NCI-H1930 (cell line): ENCODE results near the gene IFI16.
"Not testable (repeated sequence)": the region's sequence is repeated elsewhere in the genome, so short reads cannot be mapped to it uniquely, and the experiment has no call there.

ENCODE experiments used
- DNase-seq, 2 experiments: peaks; one replicate each; lab custom pipeline; 2025; lab: John Stamatoyannopoulos, UW

Gene IFI16

GRCh38 chr1:159009704-159010361 lies at the start of gene IFI16:
TSS of gene IFI16 (plus strand) at chr1:159009907. CDS start at chr1:159014681, 4,774 bp downstream.
- DNase-seq = no peak

- DNase-seq = no peak
These were observed 48.5 kb upstream of the IFI16 start for GRCh38 chr1:158961178-158961577.

- no peak for DNase-seq
These were observed 46.7 kb upstream of the IFI16 start for GRCh38 chr1:158962983-158963382.

GRCh38 chr1:158969166-158969565 lies 40.5 kb upstream of the IFI16 start:
- DNase-seq = no peak

DNA sequence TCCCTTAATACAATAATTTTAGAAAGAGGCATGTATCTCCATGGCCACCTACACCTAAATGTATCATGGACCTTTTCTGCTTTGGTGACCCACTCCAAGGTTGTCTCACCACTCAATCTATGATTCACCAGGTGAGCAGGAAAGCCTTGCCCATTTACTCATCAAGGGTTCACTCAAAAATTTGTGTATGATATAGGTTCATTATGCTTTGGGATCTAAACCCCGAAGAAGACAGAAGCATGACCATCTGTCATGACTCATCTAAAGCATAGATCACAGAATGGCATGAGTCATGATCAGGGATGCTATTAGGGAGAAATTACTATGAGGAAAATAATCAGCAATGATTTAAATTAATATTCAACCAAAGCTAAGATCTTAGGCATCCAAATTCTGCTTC lies 39.9 kb upstream of the IFI16 start:
- DNase-seq = no peak

DNA sequence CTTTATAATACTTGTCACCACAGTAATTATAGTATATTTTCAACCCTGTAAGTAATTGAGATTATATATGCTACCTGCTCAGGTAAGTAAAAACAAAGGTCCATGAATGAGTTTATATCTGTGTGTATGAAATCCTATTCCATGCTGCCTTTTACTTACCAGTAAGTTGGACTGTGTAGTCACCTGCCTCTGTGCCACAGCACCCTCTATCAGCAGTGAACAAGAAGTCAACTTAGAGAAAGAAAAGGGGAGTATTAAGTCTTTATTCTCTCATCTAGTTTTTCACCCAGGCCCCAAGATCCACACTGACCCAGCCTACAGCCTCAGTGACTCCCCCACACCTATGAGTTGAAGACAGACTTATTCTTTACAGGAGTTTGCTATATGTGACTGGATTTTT lies 36.9 kb upstream of the IFI16 start:
- DNase-seq = no peak

- no peak for DNase-seq
These were observed 33.5 kb upstream of the IFI16 start for GRCh38 chr1:158976219-158976618.

GRCh38 chr1:158978730-158979129 lies 31.0 kb upstream of the IFI16 start:
- no peak for DNase-seq

GRCh38 chr1:158979229-158979628 lies 30.5 kb upstream of the IFI16 start:
- no peak for DNase-seq

DNA sequence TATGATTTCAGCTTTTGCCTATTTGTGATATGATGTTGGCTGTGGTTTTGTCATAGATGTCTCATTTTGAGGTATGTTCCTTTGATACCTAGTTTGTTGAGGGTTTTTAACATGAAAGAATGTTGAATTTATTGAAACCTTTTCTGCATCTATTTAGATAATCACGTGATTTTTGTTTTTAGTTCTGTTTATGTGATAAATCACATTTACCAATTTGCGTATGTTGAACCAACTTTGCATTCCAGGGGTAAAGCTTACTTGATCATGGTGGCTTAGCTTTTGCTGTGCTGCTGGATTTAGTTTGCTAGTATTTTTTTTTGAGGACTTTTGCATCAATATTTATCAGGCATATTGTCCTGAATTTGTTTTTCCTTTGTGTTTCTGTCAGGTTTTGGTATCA lies 26.5 kb upstream of the IFI16 start:
- no peak for DNase-seq

DNA sequence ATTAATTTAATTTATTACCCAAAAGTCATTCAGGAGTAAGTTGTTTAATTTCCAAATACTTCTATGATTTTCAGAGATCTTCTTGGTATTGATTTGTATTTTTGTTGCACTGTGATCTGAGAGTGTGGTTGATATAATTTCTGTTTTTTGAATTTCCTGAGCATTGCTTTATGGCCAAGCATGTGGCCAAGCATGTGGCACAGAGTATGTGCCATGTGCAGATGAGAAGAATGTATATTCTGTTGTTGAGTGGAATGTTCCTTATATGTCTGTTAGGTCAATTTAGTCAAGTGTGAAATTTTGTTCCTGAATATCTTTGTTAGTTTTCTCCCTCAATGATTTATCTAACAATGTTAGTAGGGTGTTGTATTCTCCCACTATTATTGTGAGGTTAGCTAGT lies 25.3 kb upstream of the IFI16 start:
- no peak for DNase-seq

DNA sequence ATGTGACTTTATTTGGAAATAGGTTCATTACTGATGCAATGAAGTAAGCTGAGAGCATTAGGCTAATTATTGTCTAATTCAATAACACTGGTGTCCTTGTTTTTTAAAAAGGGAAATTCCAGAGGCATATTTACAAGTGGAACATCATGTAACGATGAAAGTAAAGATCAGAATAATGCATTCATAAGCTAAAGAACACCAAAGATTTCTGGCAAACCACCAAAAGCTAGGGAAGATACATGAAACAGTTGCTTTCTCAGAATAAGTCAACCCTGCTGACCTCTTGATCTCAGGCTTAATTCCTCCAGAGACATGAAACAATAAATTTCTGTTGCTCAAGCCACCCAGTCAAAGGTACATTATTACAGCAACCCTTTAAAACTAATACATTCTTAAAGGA lies 20.3 kb upstream of the IFI16 start:
- no peak for DNase-seq

DNA sequence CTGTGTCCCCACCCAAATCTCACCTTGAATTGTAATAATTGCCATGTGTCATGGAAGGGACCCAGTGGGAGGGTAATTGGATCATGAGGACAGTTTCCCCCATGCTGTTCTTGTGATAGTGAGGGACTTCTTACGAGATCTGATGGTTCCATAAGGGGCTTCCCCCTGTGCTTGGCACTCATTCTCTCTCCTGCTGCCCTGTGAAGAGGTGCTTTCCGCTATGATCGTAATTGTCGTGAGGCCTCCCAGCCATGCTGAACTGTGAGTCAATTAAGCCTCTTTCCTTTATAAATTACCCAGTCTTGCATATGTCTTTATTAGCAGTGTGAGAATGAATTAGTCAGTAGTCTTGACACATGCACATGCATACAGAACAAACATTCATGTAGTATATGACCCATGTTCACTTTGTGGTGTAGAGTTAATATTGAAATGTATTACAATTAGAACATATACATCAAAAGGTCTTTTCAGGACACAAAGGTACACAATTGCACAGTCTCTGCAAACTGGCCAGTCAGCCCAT lies 16.9 kb upstream of the IFI16 start:
- DNase-seq = no peak

DNA sequence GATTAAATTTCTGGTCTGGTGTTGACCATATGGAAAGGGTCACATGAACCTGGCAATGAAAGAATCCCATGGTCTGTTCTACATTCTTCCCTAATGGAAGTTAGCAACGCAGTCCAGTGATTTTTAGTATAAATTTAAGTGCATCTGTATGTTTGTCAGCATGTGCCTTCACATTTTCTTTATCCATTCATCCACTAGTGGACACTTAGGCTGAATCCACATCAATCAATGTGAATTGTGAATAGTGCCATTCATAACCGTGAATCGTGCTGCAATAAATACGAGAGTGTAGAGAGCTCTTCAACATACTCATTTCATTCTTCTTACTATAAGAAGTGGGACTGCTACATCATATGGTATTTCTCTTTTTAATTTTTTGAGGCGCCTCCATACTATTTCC lies 12.7 kb upstream of the IFI16 start:
- no peak for DNase-seq

DNA sequence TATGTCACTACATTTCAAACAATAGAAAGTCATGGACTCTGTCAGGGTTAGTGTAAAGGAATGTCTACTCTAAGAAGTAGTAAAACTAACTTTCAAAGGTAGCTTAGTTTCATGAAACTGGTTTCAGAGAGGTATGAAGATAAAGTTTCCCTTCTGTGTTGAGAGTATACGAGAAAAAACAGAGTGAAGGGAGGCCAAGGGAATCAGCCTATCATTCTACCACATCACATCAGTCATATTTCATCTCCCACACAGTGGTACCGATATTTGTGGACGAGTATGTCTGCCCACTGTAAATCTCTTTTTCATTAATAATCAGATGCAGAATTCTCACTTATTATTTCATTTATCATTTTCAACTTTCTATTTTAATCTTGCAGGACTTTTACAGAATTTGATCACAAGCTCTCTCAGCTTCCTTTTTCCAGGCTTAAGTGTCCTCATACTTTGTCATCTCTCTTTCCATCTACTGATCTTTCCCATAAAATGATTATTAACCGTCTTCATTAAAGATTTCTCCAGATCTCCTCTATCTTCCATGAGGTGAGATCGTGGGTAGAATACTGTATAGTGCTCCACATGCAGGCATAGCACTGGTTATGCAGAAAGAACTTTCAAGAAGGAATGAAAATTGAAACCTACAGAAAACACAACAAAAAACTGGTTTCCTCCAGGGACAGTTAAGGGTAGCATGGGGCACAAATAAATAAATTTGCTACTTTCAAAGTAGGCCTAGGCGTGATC lies 11.5 kb upstream of the IFI16 start:
- no peak for DNase-seq

- peak; percentile 26 to 41 for DNase-seq
These were observed 10.9 kb upstream of the IFI16 start for GRCh38 chr1:158998781-158999161.

- DNase-seq = no peak
These were observed 10.2 kb upstream of the IFI16 start for GRCh38 chr1:158999316-159000069.

DNA sequence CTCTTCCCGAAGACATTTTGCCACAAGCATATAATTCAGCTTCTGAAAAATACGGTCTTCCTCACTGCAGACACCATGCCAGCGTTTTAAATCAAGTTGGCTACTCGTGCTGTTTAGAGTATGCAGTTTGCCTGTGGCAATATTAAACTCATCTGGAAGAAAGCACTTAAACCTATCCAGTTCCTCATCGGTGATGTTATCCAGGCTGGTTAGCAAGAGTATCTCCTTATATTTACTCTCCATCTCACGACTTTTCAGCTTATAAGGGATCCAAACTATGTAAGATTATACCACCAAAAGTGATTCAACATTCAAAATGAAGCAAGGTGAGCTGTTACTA lies 9.7 kb upstream of the IFI16 start:
- DNase-seq = no peak

DNA sequence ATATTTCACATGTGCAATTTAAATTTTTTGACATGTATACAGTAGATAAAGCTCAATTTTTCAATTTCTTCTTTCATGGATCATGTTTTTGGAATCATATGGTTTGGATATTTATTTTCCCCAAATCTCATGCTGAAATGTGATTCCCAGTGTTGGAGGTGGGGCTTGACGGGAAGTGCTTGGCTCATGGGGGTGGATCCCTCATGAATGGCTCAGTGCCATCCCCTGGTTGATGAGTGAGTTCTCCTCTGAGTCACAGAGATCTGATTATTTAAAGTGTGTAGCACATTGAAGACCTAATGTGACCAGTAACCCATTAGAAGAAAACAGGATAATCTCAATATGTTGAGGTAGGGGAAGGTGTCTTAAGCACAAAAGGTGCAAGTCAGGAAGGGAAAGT lies 9.1 kb upstream of the IFI16 start:
- no peak for DNase-seq

DNA sequence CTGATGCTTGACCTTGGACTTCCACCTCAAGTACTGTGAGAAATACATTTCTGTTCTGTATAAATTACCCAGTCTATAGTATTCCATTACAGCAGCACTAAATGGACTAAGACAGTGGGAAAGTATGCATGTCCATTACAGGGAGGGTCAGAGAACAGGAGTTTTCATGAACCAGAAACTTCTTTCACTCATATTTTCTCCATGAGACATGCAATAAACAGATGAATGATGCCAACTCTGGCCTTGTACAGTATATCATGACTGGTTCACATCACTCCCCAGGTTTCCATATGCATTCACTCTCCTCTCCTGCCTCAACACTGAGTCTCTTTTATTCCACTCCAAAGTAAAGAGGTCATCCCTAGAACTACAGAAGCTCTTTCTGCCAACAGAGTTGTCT lies 4.5 kb upstream of the IFI16 start:
- no peak for DNase-seq

DNA sequence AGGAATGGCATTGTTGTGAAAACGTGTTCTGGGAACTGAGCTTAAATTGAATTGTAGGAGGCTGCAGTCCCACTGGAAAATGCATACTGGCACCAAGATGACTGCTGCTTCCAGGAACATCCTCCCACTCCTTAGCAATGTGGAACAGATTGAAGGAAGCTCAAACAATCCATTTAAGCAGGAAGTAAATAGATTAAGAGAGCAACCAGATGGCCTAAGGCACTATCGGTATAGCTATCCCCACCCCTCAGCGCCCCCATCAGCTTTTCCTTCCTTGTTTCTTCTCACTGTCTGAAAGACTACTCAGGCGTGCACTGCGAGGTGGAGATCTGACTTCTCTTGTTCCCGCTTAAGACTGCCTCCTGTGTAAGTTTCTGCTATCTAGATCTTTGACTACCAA lies 4.0 kb upstream of the IFI16 start:
- DNase-seq = no peak

- not testable (repeated sequence) for DNase-seq
These were observed 3.4 kb upstream of the IFI16 start for GRCh38 chr1:159006210-159006807.

DNA sequence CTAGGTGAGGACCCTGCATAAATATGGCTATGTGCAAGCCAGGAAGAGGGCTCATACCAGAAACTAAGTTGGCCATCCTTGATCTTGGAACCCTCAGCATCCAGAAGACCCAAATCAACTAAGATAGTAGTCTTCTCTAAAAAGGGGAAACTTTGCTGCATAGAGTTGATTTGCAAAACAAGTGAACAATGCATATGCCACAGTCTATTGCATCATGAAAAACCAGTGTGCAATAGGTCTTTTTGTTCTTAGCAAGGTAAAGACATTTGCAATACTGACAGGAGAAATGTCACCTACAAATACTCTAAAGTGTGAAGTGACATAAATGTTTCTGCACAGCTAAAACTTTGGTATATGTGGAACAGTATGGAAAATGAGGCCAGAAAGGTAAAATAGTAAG lies 2.0 kb upstream of the IFI16 start:
- no peak for DNase-seq
